ENCODE measurements around the gene ABLIM2. TPM values are rescaled to one million over a fixed set of nuclear protein-coding genes. Genes with fewer than 3 reads are reported as not detected.

The ABLIM2 gene
- total RNA-seq, 1 experiment from 2014 or later = 2.7 TPM

GRCh38 chr4:7929118-7929951 is 229.3 kb downstream of the ABLIM2 start:
- intact Hi-C loops (cut with micrococcal nuclease; ENCODE audit: unreplicated experiment) = no loop called here
- H3K9me3 ChIP-seq (ENCODE audit: low read depth, low read length, poor library complexity, severe bottlenecking) = no peaks in the 10 kb centered on the region
- H3K27me3 ChIP-seq (replicated peaks; ENCODE audit: insufficient read depth, low read depth, low read length, poor library complexity) = no peaks in the 10 kb centered on the region
- H3K4me1 ChIP-seq (ENCODE audit: insufficient read depth, low read length, poor library complexity, severe bottlenecking) = peaks cover 9% of the 10 kb centered on the region
- CTCF ChIA-PET = interaction anchor here (0.6 kb wide), 1 partner anchor 59 kb away, joined by 3 read pairs; no protein-coding TSS in a partner anchor
- no TSS peak for BruUV-seq (replicated peaks)
- H3K36me3 ChIP-seq (ENCODE audit: insufficient read depth, low read length, poor library complexity, severe bottlenecking) = no peaks in the 10 kb centered on the region
- H3K27ac ChIP-seq (ENCODE audit: low read depth, low read length, poor library complexity, severe bottlenecking) = no peak overlapping the region
- POLR2A ChIA-PET (ENCODE audit: low non-redundant PET) = interaction anchor here (0.6 kb wide), 1 partner anchor 18 kb away, joined by 3 read pairs; no protein-coding TSS in a partner anchor
- no peak for TF ChIP-seq EZH2 (IDR thresholded peaks at IDR 0.05; ENCODE audit: borderline replicate concordance, low read depth, low read length, poor library complexity, severe bottlenecking)
- TF ChIP-seq CTCF (conservative IDR thresholded peaks at IDR 0.05; ENCODE audit: low read depth, low read length) = peak; percentile 47
- no peak overlapping the region for H3K4me3 ChIP-seq (ENCODE audit: low read depth, low read length, poor library complexity, severe bottlenecking)
- DNase-seq (ENCODE audit: low spot score) = no peak

- BruUV-seq (replicated peaks) = no TSS peak
- H3K27me3 ChIP-seq (replicated peaks; ENCODE audit: insufficient read depth, low read depth, low read length, poor library complexity) = no peaks in the 10 kb centered on the region
- intact Hi-C loops (cut with micrococcal nuclease; ENCODE audit: unreplicated experiment) = no loop called here
- CTCF ChIA-PET = no interaction called here
- H3K4me3 ChIP-seq (ENCODE audit: low read depth, low read length, poor library complexity, severe bottlenecking) = no peak overlapping the region
- H3K9me3 ChIP-seq (ENCODE audit: low read depth, low read length, poor library complexity, severe bottlenecking) = no peaks in the 10 kb centered on the region
- H3K27ac ChIP-seq (ENCODE audit: low read depth, low read length, poor library complexity, severe bottlenecking) = no peak overlapping the region
- no peak for TF ChIP-seq EZH2 (IDR thresholded peaks at IDR 0.05; ENCODE audit: borderline replicate concordance, low read depth, low read length, poor library complexity, severe bottlenecking)
- TF ChIP-seq CTCF (conservative IDR thresholded peaks at IDR 0.05; ENCODE audit: low read depth, low read length) = no peak
- no peak for DNase-seq (ENCODE audit: low spot score)
- POLR2A ChIA-PET (ENCODE audit: low non-redundant PET) = no interaction called here
- no peaks in the 10 kb centered on the region for H3K36me3 ChIP-seq (ENCODE audit: insufficient read depth, low read length, poor library complexity, severe bottlenecking)
- H3K4me1 ChIP-seq (ENCODE audit: insufficient read depth, low read length, poor library complexity, severe bottlenecking) = peaks cover 9% of the 10 kb centered on the region
These were observed 229.9 kb downstream of the ABLIM2 start for GRCh38 chr4:7928711-7929110.

- Histone ChIP-seq H3K36me3 (ENCODE audit: insufficient read depth, low read length, poor library complexity, severe bottlenecking) (no peaks in the 10 kb centered on the region), H3K4me1 (ENCODE audit: insufficient read depth, low read length, poor library complexity, severe bottlenecking) (peaks cover 9% of the 10 kb centered on the region), H3K9me3 (ENCODE audit: low read depth, low read length, poor library complexity, severe bottlenecking) (no peaks in the 10 kb centered on the region), H3K27me3 (replicated peaks; ENCODE audit: insufficient read depth, low read depth, low read length, poor library complexity) (no peaks in the 10 kb centered on the region), H3K27ac (ENCODE audit: low read depth, low read length, poor library complexity, severe bottlenecking) (no peak overlapping the region), H3K4me3 (ENCODE audit: low read depth, low read length, poor library complexity, severe bottlenecking) (no peak overlapping the region)
- intact Hi-C loops (cut with micrococcal nuclease; ENCODE audit: unreplicated experiment) = no loop called here
- ChIA-PET POLR2A (ENCODE audit: low non-redundant PET) (no interaction called here), CTCF (no interaction called here)
- BruUV-seq (replicated peaks) = no TSS peak
- TF ChIP-seq EZH2 (IDR thresholded peaks at IDR 0.05; ENCODE audit: borderline replicate concordance, low read depth, low read length, poor library complexity, severe bottlenecking) = no peak
- DNase-seq (ENCODE audit: low spot score) = no peak
These were observed 231.8 kb downstream of the ABLIM2 start for GRCh38 chr4:7926822-7927221.
